ENCODE data around the gene NUB1. TPM values are rescaled to one million over a fixed set of nuclear protein-coding genes. Genes with fewer than 3 reads are reported as not detected.
A peak's percentile ranks its signal among the peaks of the same experiment; 100 is the strongest.

NUB1 gene
- total and polyA plus RNA-seq, 2 experiments from 2014 or later, result 30.6 to 34.3 TPM

DNA sequence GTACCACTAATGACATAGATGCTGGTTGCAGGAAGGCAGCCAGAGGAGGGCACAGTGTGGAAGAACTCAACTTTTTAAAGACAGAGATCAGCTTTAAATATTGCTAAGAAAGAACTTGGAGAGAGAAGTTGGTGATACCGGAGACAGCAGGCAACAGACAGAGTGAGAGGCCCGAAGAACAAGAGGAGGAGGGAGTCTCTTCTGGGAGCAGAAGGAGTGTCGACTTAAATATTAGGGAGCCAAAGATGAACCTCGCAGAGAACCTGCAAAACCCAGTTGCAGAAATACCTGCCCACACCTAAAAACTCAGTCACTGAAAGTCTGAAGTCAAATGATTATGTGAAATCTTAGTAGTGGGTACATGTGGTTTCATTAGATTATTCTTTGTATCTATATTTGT is 71.6 kb downstream of the NUB1 start:
- TF ChIP-seq CTCF (IDR thresholded peaks at IDR 0.05; ENCODE audit: low read depth, low read length), result no peak
- Histone ChIP-seq H3K9me3 (ENCODE audit: low read depth) (no peaks in the 10 kb centered on the region), H3K36me3 (no peaks in the 10 kb centered on the region), H3K27me3 (no peaks in the 10 kb centered on the region), H3K4me3 (no peak overlapping the region), H3K27ac (no peak overlapping the region), H3K4me1 (ENCODE audit: low read depth) (peaks cover 4% of the 10 kb centered on the region)
- DNase-seq (ENCODE audit: low read depth in 1 of 2, low spot score in 1 of 2), result no peak

GRCh38 chr7:151415375-151416105 is 73.9 kb downstream of the NUB1 start:
- TF ChIP-seq CTCF (IDR thresholded peaks at IDR 0.05; ENCODE audit: low read depth, low read length), result no peak
- H3K4me3 ChIP-seq, result no peak overlapping the region
- DNase-seq (ENCODE audit: low read depth in 1 of 2, low spot score in 1 of 2), result peak in 1 of 2 donors; percentile 91
- H3K27ac ChIP-seq, result no peak overlapping the region
- H3K9me3 ChIP-seq (ENCODE audit: low read depth), result no peaks in the 10 kb centered on the region
- H3K27me3 ChIP-seq, result no peaks in the 10 kb centered on the region
- H3K4me1 ChIP-seq (ENCODE audit: low read depth), result peaks cover 4% of the 10 kb centered on the region
- no peaks in the 10 kb centered on the region for H3K36me3 ChIP-seq

DNA sequence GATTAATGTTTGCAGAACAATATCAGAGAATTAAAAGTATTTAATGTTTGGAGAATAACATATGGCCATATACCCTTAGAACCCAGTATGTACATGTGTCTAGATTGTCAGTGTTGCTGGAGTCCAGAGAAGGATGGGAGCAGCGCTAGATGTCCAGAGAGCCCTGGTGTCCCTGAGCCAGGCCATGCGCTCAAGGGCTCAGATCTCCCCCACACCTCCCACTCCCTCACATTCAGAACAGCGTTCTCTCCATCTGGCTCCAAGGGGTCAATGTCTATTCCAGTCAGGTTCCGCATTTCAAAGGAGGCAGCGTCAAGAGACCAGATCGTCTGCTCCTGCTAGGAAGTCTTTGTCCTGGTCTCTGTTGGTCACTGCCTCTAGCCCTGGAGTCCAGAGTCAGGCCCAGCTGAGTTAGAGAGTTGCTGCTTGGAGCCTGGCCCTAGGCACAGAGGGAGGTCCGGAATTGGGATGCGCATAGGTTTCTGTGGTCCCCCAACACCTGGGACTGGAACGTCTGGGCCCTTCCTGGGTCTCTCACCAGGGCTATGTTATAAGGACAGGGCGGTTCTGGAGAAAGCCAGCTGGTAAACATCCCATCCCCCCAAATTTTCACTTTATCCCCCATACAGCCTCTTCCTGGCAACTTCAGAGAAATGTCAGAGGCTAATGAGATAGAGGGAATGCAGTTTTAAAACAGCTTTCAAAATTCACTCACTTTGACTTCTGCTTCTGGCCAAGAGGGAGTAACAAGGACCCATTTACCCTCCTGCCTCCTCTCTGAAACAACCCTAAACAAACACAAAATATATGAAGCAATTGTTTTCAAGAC is 74.7 kb downstream of the NUB1 start:
- no peak for TF ChIP-seq CTCF (IDR thresholded peaks at IDR 0.05; ENCODE audit: low read depth, low read length)
- no peaks in the 10 kb centered on the region for H3K27me3 ChIP-seq
- H3K4me3 ChIP-seq, result no peak overlapping the region
- no peak for DNase-seq (ENCODE audit: low read depth in 1 of 2, low spot score in 1 of 2)
- H3K4me1 ChIP-seq (ENCODE audit: low read depth), result peaks cover 4% of the 10 kb centered on the region
- no peak overlapping the region for H3K27ac ChIP-seq
- no peaks in the 10 kb centered on the region for H3K36me3 ChIP-seq
- H3K9me3 ChIP-seq (ENCODE audit: low read depth), result no peaks in the 10 kb centered on the region

GRCh38 chr7:151416941-151417315 is 75.3 kb downstream of the NUB1 start:
- TF ChIP-seq CTCF (IDR thresholded peaks at IDR 0.05; ENCODE audit: low read depth, low read length), result no peak
- DNase-seq (ENCODE audit: low read depth in 1 of 2, low spot score in 1 of 2), result peak in 1 of 2 donors; percentile 78

GRCh38 chr7:151420144-151420543 is 78.5 kb downstream of the NUB1 start:
- no peak overlapping the region for H3K4me3 ChIP-seq
- no peak for DNase-seq (ENCODE audit: low read depth in 1 of 2, low spot score in 1 of 2)
- H3K27me3 ChIP-seq, result no peaks in the 10 kb centered on the region
- no peak for TF ChIP-seq CTCF (IDR thresholded peaks at IDR 0.05; ENCODE audit: low read depth, low read length)
- H3K27ac ChIP-seq, result no peak overlapping the region
- H3K9me3 ChIP-seq (ENCODE audit: low read depth), result no peaks in the 10 kb centered on the region
- H3K4me1 ChIP-seq (ENCODE audit: low read depth), result no peaks in the 10 kb centered on the region
- H3K36me3 ChIP-seq, result no peaks in the 10 kb centered on the region

More at GRCh38 chr7:151416941-151417315, 75.3 kb downstream of the NUB1 start:
- H3K4me3 ChIP-seq, result no peak overlapping the region
- no peaks in the 10 kb centered on the region for H3K27me3 ChIP-seq
- no peaks in the 10 kb centered on the region for H3K36me3 ChIP-seq
- no peaks in the 10 kb centered on the region for H3K4me1 ChIP-seq (ENCODE audit: low read depth)
- H3K27ac ChIP-seq, result no peak overlapping the region
- no peaks in the 10 kb centered on the region for H3K9me3 ChIP-seq (ENCODE audit: low read depth)

Measured in cardiac muscle cell (in vitro differentiated cells and primary cell).